ENCODE measurements around the gene CSF3. TPM values are rescaled to one million over a fixed set of nuclear protein-coding genes. Genes with fewer than 3 reads are reported as not detected.

CSF3 gene
- total RNA-seq, 4 donors from 2014 or later = 2.6 to 38.9 TPM; not detected in 2

GRCh38 chr17:40060887-40061608 is 45.8 kb downstream of the CSF3 start:
- Histone ChIP-seq H3K9me3 (no peaks in the 10 kb centered on the region), H3K36me3 (no peaks in the 10 kb centered on the region), H3K27me3 (no peaks in the 10 kb centered on the region), H3K27ac (peak overlapping the region in 1 of 4 donors; percentile 94), H3K4me1 (peaks cover 30 to 45% (median 33%) of the 10 kb centered on the region in 4 donors), H3K4me3 (no peak overlapping the region)
- in situ Hi-C loops (cut with MboI; ENCODE audit: low pct_ligation_motif_present in 1 of 4, low pct_unique_long_range_greater_than_20kb in 1 of 4, low sequenced_read_pairs in 3 of 4) (loop anchor here in 1 of 4 donors (10.0 kb wide), 1 partner anchor 54 kb away; no protein-coding TSS in a partner anchor), intact Hi-C loops (cut with DNase I; ENCODE audit: low total_unique reads) (loop anchor here (5.0 kb wide), 1 partner anchor 51 kb away; no protein-coding TSS in a partner anchor)
- WGBS, 2 donors (ENCODE audit: low coverage in 1 of 2) = 77 to 86% methylated on average over 2 to 11 of the region's 11 CpGs
- DNase-seq = no peak
- no peak for TF ChIP-seq CTCF (IDR thresholded peaks at IDR 0.05)
- TF ChIP-seq POLR2AphosphoS5 (IDR thresholded peaks at IDR 0.05) = no peak
- TF ChIP-seq POLR2A (IDR thresholded peaks at IDR 0.05) = no peak
- no peak for TF ChIP-seq EP300 (IDR thresholded peaks at IDR 0.05; ENCODE audit: low read depth)

GRCh38 chr17:40061609-40062038 is 46.4 kb downstream of the CSF3 start:
- no peak overlapping the region for H3K4me3 ChIP-seq
- peaks cover 34 to 49% (median 35%) of the 10 kb centered on the region in 4 donors for H3K4me1 ChIP-seq
- no peaks in the 10 kb centered on the region for H3K27me3 ChIP-seq
- no peaks in the 10 kb centered on the region for H3K36me3 ChIP-seq
- 52% methylated on average over 10 of the region's 10 CpGs; no CpG with 5 or more reads in 1 of the 2 donors for WGBS, 2 donors (ENCODE audit: low coverage in 1 of 2)
- TF ChIP-seq CTCF (IDR thresholded peaks at IDR 0.05) (no peak), POLR2AphosphoS5 (IDR thresholded peaks at IDR 0.05) (no peak), EP300 (IDR thresholded peaks at IDR 0.05; ENCODE audit: low read depth) (no peak), POLR2A (IDR thresholded peaks at IDR 0.05) (no peak)
- DNase-seq = peak; percentile 29
- in situ Hi-C loops (cut with MboI; ENCODE audit: low pct_ligation_motif_present in 1 of 4, low pct_unique_long_range_greater_than_20kb in 1 of 4, low sequenced_read_pairs in 3 of 4) (loop anchor here in 1 of 4 donors (10.0 kb wide), 1 partner anchor 53 kb away; no protein-coding TSS in a partner anchor), intact Hi-C loops (cut with DNase I; ENCODE audit: low total_unique reads) (loop anchor here (5.0 kb wide), 1 partner anchor 51 kb away; no protein-coding TSS in a partner anchor)
- no peaks in the 10 kb centered on the region for H3K9me3 ChIP-seq
- H3K27ac ChIP-seq = peak overlapping the region; percentile 94 to 98 (median 96)

- Histone ChIP-seq H3K4me1 (peaks cover 35 to 58% (median 40%) of the 10 kb centered on the region in 4 donors), H3K27ac (peak within 1 kb of the TSS; percentile 94 to 98 (median 96)), H3K36me3 (no peaks in the 10 kb centered on the region), H3K9me3 (no peaks in the 10 kb centered on the region), H3K4me3 (peak within 1 kb of the TSS; percentile 74 to 99 (median 90)), H3K27me3 (no peaks in the 10 kb centered on the region)
- in situ Hi-C loops (cut with MboI; ENCODE audit: low pct_ligation_motif_present in 1 of 4, low pct_unique_long_range_greater_than_20kb in 1 of 4, low sequenced_read_pairs in 3 of 4) = loop anchor here in 1 of 4 donors (10.0 kb wide), 1 partner anchor 52 kb away; no protein-coding TSS in a partner anchor
- DNase-seq = peak; percentile 82
- TF ChIP-seq EP300 (IDR thresholded peaks at IDR 0.05; ENCODE audit: low read depth) = no peak
- peak in 2 of 5 experiments; percentile 25 to 27 for TF ChIP-seq CTCF (IDR thresholded peaks at IDR 0.05)
- TF ChIP-seq POLR2AphosphoS5 (IDR thresholded peaks at IDR 0.05) = peak in 1 of 3 donors; percentile 23
- no peak for TF ChIP-seq POLR2A (IDR thresholded peaks at IDR 0.05)
- intact Hi-C loops (cut with DNase I; ENCODE audit: low total_unique reads) = loop anchor here (5.0 kb wide), 1 partner anchor 50 kb away; no protein-coding TSS in a partner anchor
- 2% methylated on average over 51 of the region's 83 CpGs; no CpG with 5 or more reads in 1 of the 2 donors for WGBS, 2 donors (ENCODE audit: low coverage in 1 of 2)
Observed at GRCh38 chr17:40062329-40063186, 47.3 kb downstream of the CSF3 start, which contains the start of gene THRA. Gene THRA, plus strand, starts transcription at chr17:40062965. Its CDS starts 11,524 bp downstream, at chr17:40074489.

All from transverse colon (tissue), 4 donors.